ENCODE data around the gene RUNX3.

The RUNX3 gene

DNA sequence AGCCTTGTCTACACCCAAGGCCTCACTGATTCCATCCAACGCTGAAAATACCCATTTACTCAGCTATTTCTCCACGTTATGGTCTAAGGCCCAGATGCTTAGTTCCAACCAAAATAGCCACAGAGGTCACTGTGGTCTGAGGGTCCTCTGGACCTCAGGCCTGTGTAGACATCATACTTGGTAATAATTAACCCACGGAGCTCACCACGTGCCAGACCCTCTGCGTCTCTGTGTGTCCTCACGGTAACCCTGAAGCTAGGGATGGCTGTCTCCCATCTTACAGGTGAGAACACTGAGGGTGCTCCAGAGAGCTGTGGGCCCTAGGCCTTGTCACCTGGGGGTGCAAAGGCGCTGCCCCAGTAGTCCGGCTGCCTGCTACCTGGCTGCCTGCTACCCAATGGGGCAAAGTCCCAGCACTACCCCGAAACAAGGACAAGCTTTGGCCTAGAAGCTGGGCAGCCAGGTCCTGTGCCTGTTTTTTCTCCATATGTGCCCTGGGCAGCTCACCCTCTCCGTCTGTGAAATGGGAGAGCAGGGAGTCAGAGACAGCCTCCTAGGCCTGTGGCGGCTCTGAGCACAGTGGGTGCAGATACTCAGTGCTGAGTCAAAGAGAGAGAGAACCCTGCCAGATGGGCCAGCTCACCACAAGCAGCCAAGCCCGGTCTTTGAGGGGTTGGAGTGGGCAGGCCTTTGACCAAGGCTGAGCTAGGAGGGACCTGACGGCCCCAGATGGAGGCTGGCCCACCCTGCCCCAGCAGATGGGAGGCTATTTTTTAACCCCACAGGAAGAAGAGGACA lies 17.0 kb upstream of the RUNX3 start:
- DNase-seq = no peak

- no peak for DNase-seq
Measured at GRCh38 chr1:24945354-24946326, 15.6 kb upstream of the RUNX3 start.

- no peak for DNase-seq
Measured at GRCh38 chr1:24944318-24944717, 14.2 kb upstream of the RUNX3 start.

DNA sequence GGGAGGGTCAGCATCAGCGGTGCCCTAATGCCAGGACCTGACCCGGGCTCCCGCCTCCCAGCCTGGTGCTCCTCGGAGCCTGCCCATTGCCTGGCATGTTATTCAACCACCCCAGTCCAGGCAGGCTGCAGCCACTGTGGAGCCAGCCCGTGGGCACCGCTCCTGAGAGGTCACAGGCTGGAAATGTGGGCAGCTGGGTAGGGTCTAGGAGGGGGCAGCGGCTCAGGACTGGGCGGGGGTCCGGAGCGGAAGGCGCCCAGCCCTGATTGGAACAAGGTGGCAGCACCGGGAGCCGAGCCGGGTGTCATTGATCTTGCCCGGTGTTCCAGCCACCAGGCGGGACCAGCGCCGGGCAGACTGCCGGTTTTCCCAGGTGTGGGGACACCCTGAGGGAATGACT lies 12.7 kb upstream of the RUNX3 start:
- no peak for DNase-seq

- no peak for DNase-seq
Measured at GRCh38 chr1:24941564-24941963, 11.5 kb upstream of the RUNX3 start.

GRCh38 chr1:24940231-24940630 lies 10.2 kb upstream of the RUNX3 start:
- DNase-seq = no peak

DNA sequence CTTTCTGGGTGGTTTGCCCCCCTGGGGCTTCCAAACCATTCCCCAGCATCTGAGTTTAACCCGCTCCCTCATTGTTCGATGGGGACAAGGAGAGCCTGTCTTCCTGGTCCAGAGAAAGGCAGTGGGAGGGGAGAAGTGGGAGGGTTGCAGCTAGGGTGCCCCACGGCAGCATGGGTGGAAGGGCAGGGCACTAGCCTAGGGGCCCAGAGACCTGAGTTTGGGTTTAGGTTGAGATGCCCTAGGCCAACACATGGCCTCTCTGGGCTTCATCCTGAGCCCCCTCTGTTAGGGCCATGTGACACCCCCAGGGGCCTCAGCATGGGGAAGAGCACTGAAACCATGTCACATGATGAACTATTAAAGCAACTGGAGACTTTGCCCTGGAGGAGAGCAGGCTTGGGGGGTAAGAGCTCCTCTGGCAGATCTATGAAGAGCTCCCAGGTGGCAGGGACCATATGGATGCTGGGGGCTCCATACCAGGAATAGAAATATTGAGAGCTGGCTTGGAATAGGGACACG lies 9.7 kb upstream of the RUNX3 start:
- DNase-seq = no peak

- no peak for DNase-seq
Measured at GRCh38 chr1:24939040-24939674, 9.1 kb upstream of the RUNX3 start.

DNA sequence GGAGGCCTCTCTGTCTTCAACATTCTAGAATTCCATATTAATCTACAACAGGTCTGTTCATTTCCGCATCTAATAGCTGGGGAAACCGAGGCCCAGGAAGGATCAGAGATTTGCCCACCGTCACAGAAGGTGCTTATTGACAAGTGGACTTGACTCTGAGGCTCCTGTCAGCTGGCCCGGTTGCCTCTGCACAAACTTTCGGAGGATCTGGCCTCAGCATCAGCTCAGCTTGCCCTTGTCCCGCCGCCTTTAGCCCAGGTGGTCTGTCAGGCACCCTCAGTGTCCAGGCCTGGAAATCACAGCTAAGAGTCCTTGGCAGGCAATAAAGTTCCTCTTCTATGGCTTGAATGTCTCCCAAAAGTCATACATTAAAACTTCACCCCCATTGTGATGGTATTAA lies 8.2 kb upstream of the RUNX3 start:
- no peak for DNase-seq

DNA sequence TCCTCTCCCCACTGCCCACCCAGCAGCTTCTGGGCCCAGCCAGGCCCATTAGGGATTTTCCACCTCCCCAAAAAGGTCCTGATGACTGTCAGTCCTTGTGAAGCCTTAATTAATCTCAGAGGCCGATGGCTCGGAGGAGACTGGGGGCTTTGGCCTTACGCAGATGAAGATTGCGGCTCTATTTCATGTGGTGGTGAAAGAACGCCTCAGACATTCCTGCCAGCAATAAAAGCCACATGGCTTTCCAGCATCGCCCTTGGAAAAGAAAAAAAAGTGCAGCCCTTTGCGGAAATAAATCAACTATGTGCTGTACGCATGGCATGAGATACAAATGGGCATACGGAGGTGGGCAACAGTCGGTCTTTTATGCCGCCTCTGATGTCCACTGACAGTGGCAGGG lies 6.6 kb upstream of the RUNX3 start:
- no peak for DNase-seq

- no peak for DNase-seq
Measured at GRCh38 chr1:24935615-24936484, 5.8 kb upstream of the RUNX3 start.

GRCh38 chr1:24935196-24935526 lies 5.1 kb upstream of the RUNX3 start:
- no peak for DNase-seq

DNA sequence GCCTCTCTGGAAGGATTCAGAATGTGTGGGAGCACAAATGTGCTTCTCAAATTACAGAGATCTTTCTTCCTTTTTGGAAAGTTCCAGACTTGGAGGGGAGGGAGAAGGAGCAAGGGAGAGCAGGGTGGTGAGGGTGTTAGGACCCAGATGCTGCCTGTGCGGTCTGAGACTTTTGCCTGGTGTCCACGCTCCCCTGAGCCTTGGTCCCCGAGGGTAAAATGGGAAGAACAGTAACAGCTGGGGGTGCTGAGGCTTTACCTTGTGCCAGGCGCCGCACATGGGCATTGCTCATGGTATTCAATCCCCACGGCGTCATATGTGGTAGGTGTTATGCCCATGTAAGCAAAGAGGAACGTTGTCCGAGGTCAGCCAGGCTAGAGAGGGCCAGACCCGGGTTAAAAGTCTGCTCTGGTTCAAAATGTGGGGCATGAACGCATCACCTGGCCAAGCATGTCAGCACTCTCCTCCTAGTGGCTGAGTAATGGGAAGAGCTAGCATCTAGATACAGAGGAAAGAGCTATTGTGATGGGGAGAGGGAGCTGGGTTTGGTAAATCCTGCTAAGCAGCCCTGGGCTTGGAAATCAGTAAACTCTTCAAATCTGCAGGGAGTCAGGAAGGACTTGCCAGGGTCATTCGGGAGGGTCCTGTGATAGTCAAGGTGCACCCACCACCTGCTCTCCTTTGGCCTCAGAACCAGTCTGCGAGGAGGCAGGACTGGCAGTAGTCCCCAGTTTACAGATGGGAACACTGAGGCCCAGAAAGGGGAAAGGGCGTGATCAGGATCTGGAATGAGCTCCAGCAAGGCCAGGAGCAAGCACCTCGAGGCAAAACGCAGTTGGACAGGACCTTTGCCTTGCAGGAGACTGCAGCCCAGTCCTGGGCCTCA lies 4.5 kb upstream of the RUNX3 start:
- no peak for DNase-seq

GRCh38 chr1:24933468-24933867 lies 3.4 kb upstream of the RUNX3 start:
- no peak for DNase-seq

DNA sequence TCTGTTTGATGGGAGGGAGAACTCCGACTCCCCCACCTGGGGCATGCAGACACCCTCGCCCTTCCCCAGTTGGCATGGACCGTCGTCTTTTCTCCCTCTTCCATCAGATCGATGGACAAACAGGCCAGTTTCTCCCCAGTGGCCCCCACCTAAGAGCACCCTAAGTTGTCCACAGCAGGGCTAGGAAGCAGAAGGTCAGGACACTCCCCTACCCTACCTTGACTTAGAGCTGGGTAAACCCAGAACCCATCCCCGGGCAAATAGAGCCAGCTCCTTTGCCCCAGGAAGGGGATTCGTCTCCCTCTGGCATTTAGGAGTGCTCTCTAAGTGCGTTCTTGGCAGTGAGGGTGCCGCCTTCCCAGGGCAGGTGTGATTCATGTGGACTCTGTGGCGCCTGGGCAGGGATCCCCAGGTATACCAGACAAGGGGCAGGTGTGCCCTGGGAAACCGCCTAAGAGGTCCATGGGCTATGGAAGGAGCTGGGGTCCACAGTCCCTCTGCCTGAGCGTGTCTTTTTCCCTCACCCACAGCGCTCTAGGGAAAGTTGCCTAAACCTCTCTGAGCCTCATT lies 2.7 kb upstream of the RUNX3 start:
- no peak for DNase-seq

DNA sequence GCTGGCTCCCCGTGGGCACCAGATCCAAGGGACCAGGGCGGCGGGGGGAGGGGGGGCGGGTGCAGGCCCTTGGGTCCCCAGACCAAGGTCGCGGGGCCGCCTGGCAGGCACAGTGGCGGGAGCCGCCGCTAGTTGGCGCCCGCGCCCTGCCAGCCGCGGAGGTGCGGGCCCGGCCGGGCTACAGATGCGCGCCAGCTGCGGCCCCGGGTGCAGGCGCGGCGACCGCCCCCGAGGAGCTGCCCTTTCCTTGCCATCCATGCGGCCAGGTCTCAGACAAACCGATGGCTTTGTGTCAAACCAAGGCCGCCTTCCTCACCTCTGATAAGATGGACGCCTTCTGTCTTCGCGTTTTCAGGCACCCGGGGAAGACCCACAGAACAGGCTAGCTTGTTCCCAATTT lies 2.2 kb upstream of the RUNX3 start:
- peak; percentile 69 to 70 for DNase-seq

GRCh38 chr1:24931468-24932231 lies 1.6 kb upstream of the RUNX3 start:
- no peak for DNase-seq

GRCh38 chr1:24931146-24931467 lies 1.0 kb upstream of the RUNX3 start:
- no peak for DNase-seq

GRCh38 chr1:24929398-24930259 lies 447 bp downstream of the RUNX3 start:
- DNase-seq = peak; percentile 44 to 53
